Neural progenitor cell (in vitro differentiated cells): Measurements from ENCODE around the gene WBP4. TPM values are rescaled to one million over a fixed set of nuclear protein-coding genes. Genes with fewer than 3 reads are reported as not detected.

Source experiments
- DNase-seq: peaks from one replicate; pipeline ENCODE4 v3.0.0-alpha.2; 2016; ENCODE audit warnings: low spot score
- H2AFZ ChIP-seq: fragments of 200-600 bp; sonication (generic); replicated peaks from 2 replicates; pipeline ENCODE4 v1.6.1; 2016; ENCODE audit warnings: antibody characterized with exemption
- H3F3A ChIP-seq: fragments of 200-600 bp; sonication (generic); 2 replicates; pipeline ENCODE4 v1.6.1; 2016; ENCODE audit warnings: antibody characterized with exemption, low read depth
- H3K27ac ChIP-seq: fragments of 200-600 bp; sonication (generic); 2 replicates; pipeline ENCODE4 v1.5.1; 2016; ENCODE audit warnings: mild to moderate bottlenecking
- H3K27me3 ChIP-seq: fragments of 200-600 bp; sonication (generic); 2 replicates; pipeline ENCODE4 v1.6.1; 2016; ENCODE audit warnings: mild to moderate bottlenecking, moderate library complexity
- H3K36me3 ChIP-seq: fragments of 200-600 bp; sonication (generic); 2 replicates; pipeline ENCODE4 v1.5.1; 2016
- H3K4me1 ChIP-seq: fragments of 200-600 bp; sonication (generic); 2 replicates; pipeline ENCODE4 v1.6.1; 2016; ENCODE audit warnings: mixed run types
- H3K4me2 ChIP-seq: fragments of 200-600 bp; sonication (generic); 2 replicates; pipeline ENCODE4 v1.6.1; 2016
- H3K4me3 ChIP-seq: fragments of 200-600 bp; sonication (generic); 2 replicates; pipeline ENCODE4 v1.5.1; 2016
- H3K79me2 ChIP-seq: fragments of 200-600 bp; sonication (generic); 2 replicates; pipeline ENCODE4 v1.6.1; 2016; ENCODE audit warnings: low read depth
- H3K9ac ChIP-seq: fragments of 200-600 bp; sonication (generic); 2 replicates; pipeline ENCODE4 v1.6.1; 2016
- H3K9me3 ChIP-seq: fragments of 200-600 bp; sonication (generic); 2 replicates; pipeline ENCODE4 v1.5.1; 2016; ENCODE audit warnings: low read depth
- H4K20me1 ChIP-seq: fragments of 200-600 bp; sonication (generic); 2 replicates; pipeline ENCODE4 v1.6.1; 2016; ENCODE audit warnings: low read depth
- H3K27ac Mint-ChIP-seq: 3 replicates; pipeline ENCODE4 v1.8.0; 2021; ENCODE audit warnings: mixed read lengths
- H3K27me3 Mint-ChIP-seq: 2 replicates; pipeline ENCODE4 v1.8.0; 2022; ENCODE audit warnings: low read depth, mild to moderate bottlenecking, inconsistent platforms, moderate library complexity, mixed read lengths; ENCODE audit not compliant: insufficient read depth
- H3K36me3 Mint-ChIP-seq: 3 replicates; pipeline ENCODE4 v1.8.0; 2021; ENCODE audit warnings: mixed read lengths
- H3K4me1 Mint-ChIP-seq: 3 replicates; pipeline ENCODE4 v1.8.0; 2021; ENCODE audit warnings: mixed read lengths
- H3K4me3 Mint-ChIP-seq: 3 replicates; pipeline ENCODE4 v1.8.0; 2021; ENCODE audit warnings: mild to moderate bottlenecking, moderate library complexity, mixed read lengths
- H3K9me3 Mint-ChIP-seq: 3 replicates; pipeline ENCODE4 v1.8.0; 2020; ENCODE audit warnings: mixed read lengths
- EZH2 ChIP-seq: fragments of 200-600 bp; sonication (generic); IDR thresholded peaks from 2 replicates; pipeline ENCODE4 v1.6.1; 2017; ENCODE audit warnings: antibody characterized with exemption, mild to moderate bottlenecking, moderate library complexity
- EZH2phosphoT487 ChIP-seq: fragments of 200-600 bp; sonication (generic); IDR thresholded peaks from 2 replicates; pipeline ENCODE4 v1.6.1; 2017; ENCODE audit warnings: antibody characterized with exemption
- total RNA-seq: library from RNA; depleted of rRNA; stranded (reverse); fragments of >200 nt; gene quantifications from 2 replicates; pipeline ENCODE4 v1.2.3, GENCODE V29; 2015; ENCODE audit warnings: low replicate concordance
- TF ChIP-seq, protein P1 (sequence below): fragments of 200-600 bp; sonication (generic); IDR thresholded peaks from 2 replicates; pipeline ENCODE4 v1.5.1; 2017; ENCODE audit warnings: antibody characterized with exemption, mild to moderate bottlenecking

Gene WBP4
- total RNA-seq, 1 donor from 2014 or later, result 12.9 TPM

DNA sequence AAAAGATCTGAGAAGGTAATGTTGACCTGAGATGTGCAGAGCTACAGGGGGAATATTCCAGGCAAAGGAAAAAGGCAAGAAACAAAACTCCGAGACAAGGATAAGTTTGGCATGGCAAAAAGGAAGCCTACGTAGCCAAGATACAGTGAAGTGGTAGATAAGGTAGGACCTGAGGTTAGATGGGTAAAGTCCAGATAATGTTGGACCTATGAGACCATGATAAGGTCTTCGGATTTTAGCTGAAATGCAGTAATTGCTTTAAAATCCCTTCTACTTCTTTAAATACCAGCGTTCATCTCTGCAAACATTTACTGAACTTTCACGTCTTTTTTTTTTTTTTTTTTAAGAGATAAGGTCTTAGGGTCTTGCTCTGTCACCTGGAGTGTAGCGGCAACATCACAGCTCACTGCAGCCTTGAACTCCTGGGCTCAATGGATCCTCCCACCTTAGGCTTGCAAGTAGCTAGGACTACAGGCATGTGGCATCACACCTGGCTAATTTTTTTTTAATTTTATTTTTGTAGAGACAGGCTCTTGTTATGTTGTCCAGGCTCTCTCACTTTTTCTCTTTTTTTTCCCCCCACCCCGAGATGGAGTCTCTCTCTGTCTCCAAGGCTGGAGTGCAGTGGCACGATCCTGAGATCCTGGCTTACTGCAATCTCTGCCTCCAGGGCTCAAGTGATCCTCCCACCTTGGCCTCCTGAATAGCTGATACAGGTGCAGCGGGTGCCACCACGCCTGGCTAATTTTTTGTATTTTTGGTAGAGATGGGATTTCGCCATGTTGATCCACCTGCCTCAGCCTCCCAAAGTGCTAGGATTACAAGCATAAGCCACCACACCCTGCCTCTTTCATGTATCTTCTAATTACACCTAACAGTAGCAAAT, 4.2 kb upstream of the WBP4 start:
- no peaks in the 10 kb centered on the region for H3K36me3 ChIP-seq
- peaks cover 30% of the 10 kb centered on the region for H3F3A ChIP-seq
- H3K27me3 ChIP-seq, result no peaks in the 10 kb centered on the region
- H3K27ac ChIP-seq, result no peak overlapping the region
- peaks cover 24% of the 10 kb centered on the region for H3K79me2 ChIP-seq
- peaks cover 7% of the 10 kb centered on the region for H3K4me1 ChIP-seq
- H3K9ac ChIP-seq, result no peak overlapping the region
- no peak overlapping the region for H3K4me2 ChIP-seq
- H3K9me3 ChIP-seq, result no peaks in the 10 kb centered on the region
- DNase-seq, result no peak
- peaks cover 18% of the 10 kb centered on the region for H3K27me3 Mint-ChIP-seq
- H3K4me3 ChIP-seq, result no peak overlapping the region
- TF ChIP-seq EZH2, result no peak
- TF ChIP-seq, protein P1, sequence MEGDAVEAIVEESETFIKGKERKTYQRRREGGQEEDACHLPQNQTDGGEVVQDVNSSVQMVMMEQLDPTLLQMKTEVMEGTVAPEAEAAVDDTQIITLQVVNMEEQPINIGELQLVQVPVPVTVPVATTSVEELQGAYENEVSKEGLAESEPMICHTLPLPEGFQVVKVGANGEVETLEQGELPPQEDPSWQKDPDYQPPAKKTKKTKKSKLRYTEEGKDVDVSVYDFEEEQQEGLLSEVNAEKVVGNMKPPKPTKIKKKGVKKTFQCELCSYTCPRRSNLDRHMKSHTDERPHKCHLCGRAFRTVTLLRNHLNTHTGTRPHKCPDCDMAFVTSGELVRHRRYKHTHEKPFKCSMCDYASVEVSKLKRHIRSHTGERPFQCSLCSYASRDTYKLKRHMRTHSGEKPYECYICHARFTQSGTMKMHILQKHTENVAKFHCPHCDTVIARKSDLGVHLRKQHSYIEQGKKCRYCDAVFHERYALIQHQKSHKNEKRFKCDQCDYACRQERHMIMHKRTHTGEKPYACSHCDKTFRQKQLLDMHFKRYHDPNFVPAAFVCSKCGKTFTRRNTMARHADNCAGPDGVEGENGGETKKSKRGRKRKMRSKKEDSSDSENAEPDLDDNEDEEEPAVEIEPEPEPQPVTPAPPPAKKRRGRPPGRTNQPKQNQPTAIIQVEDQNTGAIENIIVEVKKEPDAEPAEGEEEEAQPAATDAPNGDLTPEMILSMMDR, result no peak
- no peak for TF ChIP-seq EZH2phosphoT487
- no peaks in the 10 kb centered on the region for H3K36me3 Mint-ChIP-seq
- peaks cover 11% of the 10 kb centered on the region for H3K9me3 Mint-ChIP-seq
- H2AFZ ChIP-seq, result no peak overlapping the region
- no peak overlapping the region for H3K27ac Mint-ChIP-seq
- H3K4me1 Mint-ChIP-seq, result peaks cover 27% of the 10 kb centered on the region
- H3K4me3 Mint-ChIP-seq, result no peak overlapping the region
- no peaks in the 10 kb centered on the region for H4K20me1 ChIP-seq

DNA sequence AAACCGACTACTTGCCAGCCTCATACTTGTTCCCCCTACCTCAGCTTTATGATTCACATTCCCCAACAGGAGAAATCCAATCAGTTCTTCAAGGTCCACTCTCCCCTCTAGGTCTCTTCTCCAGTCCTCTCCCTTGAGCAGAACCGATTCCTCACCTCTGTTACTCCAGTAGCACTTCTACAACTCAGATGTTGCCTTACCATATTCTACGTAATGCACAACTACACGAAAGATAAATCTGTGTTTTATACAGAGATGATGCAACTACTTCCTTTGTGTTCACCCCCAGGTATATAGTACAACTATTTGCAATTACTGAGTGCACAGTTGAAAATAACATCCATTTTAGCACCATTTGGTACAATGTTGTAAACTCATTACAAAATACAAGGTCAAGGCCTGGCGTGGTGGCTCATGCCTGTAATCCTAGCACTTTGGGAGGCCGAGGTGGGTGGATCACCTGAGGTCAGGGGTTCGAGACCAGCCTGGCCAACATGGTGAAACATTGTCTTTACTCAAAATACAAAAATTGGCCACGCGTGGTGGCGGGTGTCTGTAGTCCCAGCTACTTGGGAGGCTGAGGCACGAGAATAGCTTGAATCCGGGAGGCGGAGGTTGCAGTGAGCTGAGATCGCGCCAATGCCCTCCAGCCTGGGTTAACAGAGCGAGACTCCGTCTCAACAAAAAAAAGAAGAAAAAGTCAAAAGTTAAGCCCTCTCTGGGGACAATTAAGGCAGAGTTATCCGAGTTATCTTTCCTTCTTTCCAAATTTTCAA, 2.8 kb upstream of the WBP4 start:
- Histone ChIP-seq H3K27me3 (no peaks in the 10 kb centered on the region), H3K4me2 (peak overlapping the region; percentile 89), H3K27ac (no peak overlapping the region), H3K9me3 (no peaks in the 10 kb centered on the region), H2AFZ (no peak overlapping the region), H3F3A (peaks cover 30% of the 10 kb centered on the region), H3K79me2 (peaks cover 38% of the 10 kb centered on the region), H3K4me1 (peaks cover 14% of the 10 kb centered on the region), H3K4me3 (no peak overlapping the region), H3K36me3 (no peaks in the 10 kb centered on the region), H4K20me1 (no peaks in the 10 kb centered on the region), H3K9ac (no peak overlapping the region)
- H3K27me3 Mint-ChIP-seq, result peaks cover 18% of the 10 kb centered on the region
- peaks cover 11% of the 10 kb centered on the region for H3K9me3 Mint-ChIP-seq
- no peak for DNase-seq
- H3K4me3 Mint-ChIP-seq, result peak overlapping the region; percentile 99
- TF ChIP-seq EZH2 (no peak), EZH2phosphoT487 (no peak)
- TF ChIP-seq, protein P1, result no peak
- peaks cover 39% of the 10 kb centered on the region for H3K4me1 Mint-ChIP-seq
- H3K27ac Mint-ChIP-seq, result peak overlapping the region; percentile 85
- H3K36me3 Mint-ChIP-seq, result no peaks in the 10 kb centered on the region

DNA sequence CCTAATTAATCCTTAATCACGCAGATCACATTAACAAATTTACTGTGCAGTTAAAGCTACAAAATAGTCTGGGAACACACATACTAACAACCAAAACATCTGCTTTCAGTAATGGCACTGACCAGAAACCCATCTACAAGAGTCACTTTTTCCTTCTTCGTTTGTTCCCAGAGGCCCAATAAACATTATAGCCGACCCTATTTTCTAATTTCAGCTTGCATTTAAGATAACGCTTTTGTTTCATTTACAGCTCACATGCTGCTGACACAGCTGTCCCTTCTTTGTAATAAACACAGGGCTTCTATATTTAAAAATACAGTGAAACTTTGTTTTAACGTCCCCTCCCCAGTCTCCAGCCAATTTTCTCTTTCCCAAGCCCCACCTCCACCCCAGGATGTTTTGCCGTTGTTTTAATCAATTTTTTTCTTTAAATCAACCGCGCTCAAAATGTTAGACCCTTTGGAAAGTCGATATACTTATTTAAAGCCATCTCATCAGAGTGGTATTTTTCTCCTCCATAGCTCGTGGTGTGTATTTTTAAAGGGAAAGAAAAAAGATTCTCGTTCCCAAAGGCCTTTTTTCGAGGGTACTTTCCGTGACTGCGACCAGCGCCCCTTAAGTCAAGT, 1.7 kb upstream of the WBP4 start:
- Histone ChIP-seq H3K4me3 (peak overlapping the region; percentile 70), H3K27ac (peak overlapping the region; percentile 87), H3K4me2 (peak overlapping the region; percentile 89), H4K20me1 (no peaks in the 10 kb centered on the region), H3K27me3 (no peaks in the 10 kb centered on the region), H3F3A (peaks cover 30% of the 10 kb centered on the region), H2AFZ (peak overlapping the region; percentile 84), H3K36me3 (no peaks in the 10 kb centered on the region), H3K79me2 (peaks cover 49% of the 10 kb centered on the region), H3K9ac (peak overlapping the region; percentile 34), H3K4me1 (peaks cover 14% of the 10 kb centered on the region), H3K9me3 (no peaks in the 10 kb centered on the region)
- peak overlapping the region; percentile 99 for H3K4me3 Mint-ChIP-seq
- peaks cover 11% of the 10 kb centered on the region for H3K9me3 Mint-ChIP-seq
- peaks cover 45% of the 10 kb centered on the region for H3K4me1 Mint-ChIP-seq
- H3K27ac Mint-ChIP-seq, result peak overlapping the region; percentile 85
- peaks cover 5% of the 10 kb centered on the region for H3K36me3 Mint-ChIP-seq
- DNase-seq, result no peak
- no peak for TF ChIP-seq EZH2phosphoT487
- TF ChIP-seq EZH2, result no peak
- TF ChIP-seq, protein P1, result no peak
- H3K27me3 Mint-ChIP-seq, result peaks cover 18% of the 10 kb centered on the region
